Kasumi-1 (cell line): ENCODE data around the gene ADNP.
"Not testable (repeated sequence)": the region's sequence is repeated elsewhere in the genome, so short reads cannot be mapped to it uniquely, and the experiment has no call there.

Experiments
- DNase-seq, 2 experiments: peaks; one replicate each; lab custom pipeline; 2025; lab: John Stamatoyannopoulos, UW

The ADNP gene

DNA sequence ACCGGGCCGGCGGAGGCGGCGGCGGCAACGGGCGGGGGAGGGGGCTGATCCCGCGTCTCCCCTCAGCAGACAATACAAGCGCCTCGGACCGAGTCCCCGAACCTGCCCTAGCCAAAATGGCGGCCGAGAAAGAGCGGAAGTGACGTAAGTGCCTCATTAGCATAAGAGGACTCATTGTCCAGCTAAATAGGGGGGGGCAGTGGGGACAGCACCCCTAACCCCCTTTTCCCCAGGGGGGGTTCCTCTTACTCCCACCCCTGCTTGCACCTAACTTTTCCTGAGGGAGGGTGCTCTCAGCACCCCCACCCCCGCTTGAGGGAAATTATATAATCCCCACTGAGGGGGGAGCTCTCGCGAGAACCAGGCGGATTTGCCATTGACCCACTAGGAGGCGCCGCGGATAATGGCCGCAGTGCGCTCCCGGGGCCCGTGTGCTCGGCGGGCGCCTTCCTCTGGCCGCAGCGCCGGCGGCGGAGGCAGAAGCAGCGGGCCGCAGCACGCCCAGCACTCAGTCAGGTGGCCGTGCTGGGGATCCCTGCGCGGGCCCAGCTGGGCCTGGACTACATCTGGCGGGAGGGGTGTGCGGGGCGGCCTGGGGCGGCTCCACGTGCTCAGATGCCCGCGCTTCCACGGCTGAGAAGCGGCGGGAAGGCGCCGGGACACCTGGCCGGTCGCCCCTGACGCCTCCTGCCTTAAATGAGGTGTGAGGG, at the start of gene ADNP:
Gene ADNP (minus strand): TSS at position 132 of the 710 bp plus-strand sequence. CDS start 27,441 bp downstream, outside the sequence.
- peak; percentile 87 to 95 for DNase-seq

DNA sequence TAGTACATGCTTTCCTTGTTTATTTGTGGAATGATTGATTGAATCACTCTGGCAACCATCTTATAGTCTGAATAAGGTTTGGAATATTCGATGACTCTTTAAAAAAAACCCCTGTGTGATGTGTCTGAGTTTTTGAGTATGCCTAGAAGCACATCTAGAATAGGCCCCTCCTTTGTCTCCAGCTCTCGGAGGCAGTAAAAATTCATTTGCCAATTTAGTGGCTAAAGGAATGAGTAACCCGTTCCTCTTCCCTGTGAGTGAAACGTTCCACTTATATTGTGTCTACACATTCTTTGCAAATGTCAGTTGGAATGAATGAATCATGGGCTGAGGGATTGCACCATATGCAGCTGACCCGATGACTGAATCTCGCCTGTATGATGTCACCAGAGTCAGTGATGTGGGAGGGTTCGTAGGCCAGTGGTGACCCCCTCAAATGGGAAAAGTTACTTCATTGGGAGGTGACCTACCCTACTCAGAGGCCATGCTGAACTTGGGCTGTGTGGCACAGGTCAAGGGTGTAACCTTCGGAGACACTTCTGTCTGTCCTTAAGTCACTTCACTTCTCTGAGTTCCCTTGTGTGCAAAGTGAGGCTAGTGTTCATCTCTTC, 48.9 kb upstream of the ADNP start:
- no peak for DNase-seq

DNA sequence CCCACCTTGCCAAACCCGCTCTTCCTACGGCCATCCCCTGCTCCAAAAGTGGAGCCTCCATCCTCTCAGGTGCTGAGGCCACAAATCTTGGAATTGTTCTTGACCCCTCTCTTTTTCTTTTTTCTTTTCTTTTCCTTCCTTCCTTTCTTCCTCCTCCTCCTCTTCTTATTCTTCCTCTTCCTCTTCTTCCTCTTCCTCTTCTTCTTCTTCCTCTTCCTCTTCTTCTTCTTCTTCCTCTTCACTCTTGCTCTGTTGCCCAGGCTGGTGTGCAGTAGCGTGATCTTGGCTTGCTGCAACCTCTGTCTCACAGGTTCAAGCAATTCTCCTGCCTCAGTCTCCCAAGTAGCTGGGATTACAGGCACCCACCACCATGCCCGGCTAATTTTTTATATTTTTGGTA, 47.3 kb upstream of the ADNP start:
- not testable (repeated sequence) for DNase-seq

DNA sequence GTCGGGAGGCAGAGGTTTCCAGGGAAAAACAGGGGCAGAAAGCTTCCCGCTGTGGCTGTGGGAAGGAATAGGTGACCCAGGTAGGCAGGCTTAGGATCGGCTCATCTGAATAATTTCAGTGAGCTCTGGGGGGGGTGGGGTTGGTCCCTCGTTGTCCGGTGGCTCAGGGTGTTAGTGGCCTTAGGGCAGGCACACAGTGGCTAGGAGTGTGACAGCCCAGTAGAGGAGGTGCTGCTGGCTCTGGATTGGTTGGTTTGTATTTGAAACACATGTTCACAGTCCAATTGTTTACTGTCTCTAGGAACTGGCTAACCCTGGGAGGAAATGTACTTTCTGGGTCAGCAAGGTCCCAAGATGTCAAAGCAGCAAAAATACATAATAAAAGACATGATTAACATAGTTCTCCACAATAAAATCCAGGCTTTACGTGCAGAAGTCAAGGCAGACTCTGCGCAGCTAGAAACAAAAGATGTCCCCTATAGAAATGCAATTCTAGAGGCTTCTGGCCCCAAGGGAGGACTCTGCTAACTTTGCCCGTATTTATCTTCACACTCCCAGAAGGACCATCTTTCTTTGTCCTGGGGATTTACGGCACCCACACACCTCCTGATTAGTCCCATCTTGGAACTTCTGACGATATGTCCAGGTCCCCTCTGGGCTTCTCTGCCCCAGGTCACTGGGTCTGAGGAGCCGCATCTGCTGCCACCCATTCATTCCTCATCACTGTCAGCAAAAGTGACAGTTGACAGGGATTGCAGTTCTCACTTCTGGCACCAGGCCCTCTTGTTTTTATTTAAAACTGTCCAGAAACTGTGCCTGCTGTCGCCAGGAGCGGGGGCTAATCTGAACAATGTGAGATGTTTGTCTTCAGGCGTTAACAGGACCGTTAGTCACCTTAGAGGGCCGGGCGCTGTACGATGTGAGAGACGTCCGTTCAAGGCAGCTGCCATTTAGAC, 46.1 kb upstream of the ADNP start:
- no peak for DNase-seq

DNA sequence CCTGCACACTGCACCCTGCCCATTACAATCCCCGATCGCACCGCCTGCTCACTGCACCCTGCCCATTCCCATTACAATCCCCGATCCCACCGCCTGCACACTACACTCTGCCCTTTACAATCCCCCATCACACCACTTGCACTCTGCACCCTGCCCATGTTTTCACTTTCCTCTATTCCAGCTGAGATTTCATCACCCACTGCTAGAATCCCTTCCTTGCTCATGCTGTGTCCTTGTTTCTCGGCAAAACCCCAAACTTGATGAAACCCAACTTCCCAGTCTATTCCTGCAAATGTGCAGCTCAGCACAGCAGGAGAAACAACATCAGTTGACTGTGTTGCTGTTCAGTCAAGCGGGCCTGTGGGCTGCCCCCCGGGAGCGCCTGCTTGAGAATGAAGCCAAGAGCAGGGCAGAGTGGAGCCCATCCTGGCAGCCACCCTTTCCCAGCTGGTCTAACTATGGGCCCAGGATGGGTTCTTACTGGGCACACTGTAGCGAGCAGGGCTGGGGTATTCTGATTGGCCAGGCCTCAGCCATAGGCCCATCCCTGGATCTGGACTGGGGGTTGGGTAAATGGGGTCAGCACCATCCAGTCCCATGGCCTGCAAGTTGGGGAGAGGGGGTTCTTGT, 44.6 kb upstream of the ADNP start:
- DNase-seq = no peak

DNA sequence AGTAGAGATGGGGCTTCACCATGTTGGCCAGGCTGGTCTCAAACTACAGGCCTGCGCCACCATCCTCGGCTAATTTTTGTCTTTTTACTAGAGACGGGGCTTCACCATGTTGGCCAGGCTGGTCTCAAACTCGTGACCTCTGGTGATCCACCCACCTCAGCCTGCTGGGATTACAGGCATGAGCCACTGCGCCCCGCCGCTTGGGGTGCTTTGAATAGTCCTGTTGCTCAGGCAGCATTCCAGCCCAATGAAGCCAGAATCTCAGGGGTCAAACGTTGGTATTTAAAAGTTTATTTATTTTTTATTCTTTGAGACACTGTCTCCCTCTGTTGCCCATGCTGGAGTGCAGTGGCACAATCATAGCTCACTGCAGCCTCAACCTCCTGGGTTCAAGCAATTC, 38.7 kb upstream of the ADNP start:
- DNase-seq = no peak

DNA sequence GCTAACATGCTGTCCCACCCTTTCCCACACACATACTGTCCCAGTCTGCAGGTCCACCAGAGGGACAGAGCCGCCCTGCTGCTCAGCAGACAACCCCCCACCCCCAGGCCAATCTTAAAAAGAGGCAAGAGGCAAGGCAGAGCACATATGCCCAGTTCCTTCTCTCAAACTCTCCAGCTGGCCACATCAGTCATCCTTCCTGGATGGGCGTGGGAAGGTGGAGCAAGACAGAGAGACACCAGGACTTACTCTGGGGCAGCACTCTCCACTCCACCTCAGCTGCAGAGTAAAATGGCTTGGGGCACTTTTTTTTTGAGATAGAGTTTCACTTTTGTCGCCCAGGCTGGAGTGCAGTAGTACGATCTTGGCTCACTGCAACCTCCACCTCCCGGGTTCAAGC, 38.2 kb upstream of the ADNP start:
- no peak for DNase-seq

DNA sequence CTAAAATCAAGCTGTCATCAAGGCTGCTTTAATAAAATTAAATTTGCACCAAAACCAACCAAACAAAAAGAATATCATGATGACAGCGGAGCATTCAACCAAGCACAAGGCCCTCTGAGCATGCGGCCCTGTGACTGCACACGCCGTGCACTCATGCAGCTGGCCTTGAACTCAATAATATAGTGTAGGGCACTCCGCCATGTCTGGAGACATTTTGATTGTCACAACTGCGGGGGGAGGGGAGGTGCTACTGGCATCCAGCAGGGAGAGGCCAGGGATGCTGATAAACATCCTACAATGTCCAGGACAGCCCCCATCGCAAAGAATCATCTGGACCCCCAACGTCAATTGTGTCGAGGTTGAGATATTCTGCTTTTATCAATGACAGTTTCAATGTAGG, 37.1 kb upstream of the ADNP start:
- DNase-seq = no peak

DNA sequence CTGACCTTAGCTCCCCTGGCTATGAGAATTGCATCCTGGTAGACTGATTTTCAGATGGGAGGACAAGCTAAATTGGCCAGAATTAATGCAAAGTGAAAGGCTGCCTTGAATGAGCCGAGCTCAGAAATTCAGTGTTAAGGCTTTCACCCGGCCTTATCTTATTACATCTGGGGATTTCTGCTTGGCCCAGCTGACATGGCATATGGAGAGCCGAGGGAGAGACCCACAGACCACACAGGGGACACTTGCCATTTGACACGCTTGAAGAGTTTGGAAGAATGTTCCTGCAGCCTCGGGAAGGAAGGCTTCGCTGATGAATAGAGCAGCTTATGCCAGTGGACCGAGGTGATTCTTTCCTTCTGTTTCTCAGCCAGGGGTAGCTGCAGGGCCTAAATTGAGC, 36.3 kb upstream of the ADNP start:
- no peak for DNase-seq

DNA sequence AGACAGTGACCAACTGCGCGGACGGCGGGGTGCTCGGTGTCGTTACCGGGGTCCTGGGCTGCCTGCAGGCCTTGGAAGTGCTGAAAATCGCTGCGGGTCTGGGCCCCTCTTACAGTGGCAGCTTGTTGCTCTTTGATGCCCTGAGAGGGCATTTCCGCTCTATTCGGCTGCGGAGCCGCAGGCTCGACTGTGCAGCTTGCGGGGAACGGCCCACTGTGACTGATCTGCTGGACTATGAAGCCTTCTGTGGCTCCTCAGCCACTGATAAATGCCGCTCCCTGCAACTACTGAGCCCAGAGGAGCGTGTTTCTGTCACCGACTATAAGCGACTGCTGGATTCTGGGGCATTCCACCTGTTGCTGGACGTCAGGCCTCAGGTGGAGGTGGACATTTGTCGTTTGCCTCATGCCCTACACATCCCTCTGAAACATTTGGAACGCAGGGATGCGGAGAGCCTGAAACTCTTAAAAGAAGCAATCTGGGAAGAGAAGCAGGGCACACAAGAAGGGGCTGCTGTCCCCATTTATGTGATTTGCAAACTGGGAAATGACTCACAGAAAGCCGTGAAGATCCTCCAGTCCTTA, 28.4 kb upstream of the ADNP start:
- no peak for DNase-seq

DNA sequence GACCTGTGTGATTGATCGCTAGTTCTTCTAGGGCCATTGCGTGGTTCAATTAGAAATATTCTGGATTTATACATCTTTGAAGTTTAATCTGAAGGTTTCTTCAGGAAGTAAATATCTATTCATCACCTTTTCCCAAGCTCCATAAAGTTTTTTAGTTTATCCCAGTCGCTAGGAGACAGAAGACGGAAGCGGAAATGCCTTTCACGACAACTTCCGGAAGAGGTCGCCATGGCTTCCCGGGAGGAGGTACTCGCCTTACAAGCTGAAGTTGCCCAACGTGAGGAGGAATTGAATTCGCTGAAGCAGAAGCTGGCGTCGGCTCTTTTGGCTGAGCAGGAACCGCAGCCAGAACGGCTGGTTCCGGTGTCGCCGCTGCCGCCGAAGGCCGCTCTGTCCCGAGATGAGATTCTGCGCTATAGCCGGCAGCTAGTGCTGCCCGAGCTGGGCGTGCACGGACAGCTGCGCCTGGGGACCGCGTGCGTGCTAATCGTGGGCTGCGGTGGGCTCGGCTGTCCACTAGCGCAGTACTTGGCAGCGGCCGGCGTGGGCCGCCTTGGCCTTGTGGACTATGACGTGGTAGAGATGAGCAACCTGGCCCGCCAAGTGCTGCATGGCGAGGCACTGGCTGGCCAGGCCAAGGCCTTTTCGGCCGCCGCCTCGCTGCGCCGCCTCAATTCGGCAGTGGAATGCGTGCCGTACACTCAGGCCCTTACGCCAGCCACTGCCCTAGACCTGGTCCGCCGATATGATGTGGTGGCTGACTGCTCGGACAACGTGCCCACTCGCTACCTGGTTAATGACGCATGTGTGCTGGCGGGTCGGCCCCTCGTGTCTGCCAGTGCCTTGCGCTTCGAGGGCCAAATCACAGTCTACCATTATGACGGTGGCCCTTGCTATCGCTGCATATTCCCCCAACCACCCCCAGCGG, 27.6 kb upstream of the ADNP start, which contains the start of gene MOCS3:
Gene MOCS3 (plus strand): TSS at position 204 of the 928 bp plus-strand sequence. CDS start 25 bp downstream, at position 229.
- peak; percentile 95 to 96 for DNase-seq

DNA sequence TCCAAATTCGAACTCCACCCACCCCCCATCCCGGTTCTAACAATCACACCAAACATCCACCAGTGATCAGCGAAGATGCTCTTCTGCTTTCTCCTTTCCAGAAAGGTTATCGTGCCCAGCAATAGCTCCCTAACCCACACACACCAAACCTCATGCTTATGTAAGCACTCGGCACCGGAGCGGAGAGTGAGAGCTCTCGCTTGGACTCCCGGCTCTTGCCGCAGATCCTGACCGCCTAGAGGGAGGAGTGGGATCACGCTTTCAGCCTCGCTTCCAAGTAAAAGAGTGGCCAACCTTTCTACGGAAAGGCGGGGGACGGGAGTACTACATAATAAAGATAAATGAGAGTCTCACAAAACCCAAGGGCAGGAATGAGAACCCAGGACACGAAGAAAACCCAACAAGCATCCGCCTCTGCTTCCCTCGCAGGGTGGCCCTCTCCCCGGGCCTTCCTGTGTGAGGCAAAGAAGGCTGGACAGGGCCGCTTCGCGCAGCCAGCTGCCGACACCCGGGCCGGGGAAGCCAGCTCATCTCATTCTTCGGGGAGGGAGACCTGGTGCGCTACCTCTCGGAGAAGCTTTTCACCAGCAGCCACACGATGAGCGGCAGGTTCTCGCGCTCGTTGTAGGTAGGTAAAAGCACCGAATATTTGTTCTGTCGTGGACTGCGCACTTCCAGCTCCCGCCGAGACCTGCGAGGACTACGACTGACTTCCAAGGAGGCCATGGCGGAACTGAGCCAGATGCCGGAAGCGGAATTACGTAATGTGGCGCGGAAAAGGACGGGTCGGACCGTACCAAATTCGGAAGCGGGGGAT, 26.8 kb upstream of the ADNP start, which contains the start of gene DPM1:
Gene DPM1 (minus strand): TSS at position 735 of the 817 bp plus-strand sequence. CDS start 9 bp downstream, at position 726.
- DNase-seq = peak; percentile 93 to 96

DNA sequence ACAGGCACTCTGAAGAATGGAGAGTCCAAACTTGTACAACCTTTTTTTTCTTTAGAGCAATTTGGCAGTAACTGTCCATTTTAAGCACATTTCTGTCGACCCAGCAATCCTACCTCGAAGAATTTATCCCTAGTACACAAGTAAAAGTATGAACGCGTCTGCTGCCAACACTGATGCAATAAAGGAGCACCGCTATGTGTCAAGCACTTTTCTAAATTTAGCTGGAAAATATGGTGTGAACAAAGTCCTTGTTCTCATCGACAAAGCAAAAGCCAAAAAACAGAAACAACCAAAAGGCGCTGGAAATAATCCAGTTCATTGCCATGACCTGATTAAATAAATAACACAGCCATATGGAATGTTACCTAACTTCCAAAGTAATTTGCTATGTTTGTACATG, 26.0 kb upstream of the ADNP start:
- DNase-seq = peak in 1 of 2 experiments; percentile 14

DNA sequence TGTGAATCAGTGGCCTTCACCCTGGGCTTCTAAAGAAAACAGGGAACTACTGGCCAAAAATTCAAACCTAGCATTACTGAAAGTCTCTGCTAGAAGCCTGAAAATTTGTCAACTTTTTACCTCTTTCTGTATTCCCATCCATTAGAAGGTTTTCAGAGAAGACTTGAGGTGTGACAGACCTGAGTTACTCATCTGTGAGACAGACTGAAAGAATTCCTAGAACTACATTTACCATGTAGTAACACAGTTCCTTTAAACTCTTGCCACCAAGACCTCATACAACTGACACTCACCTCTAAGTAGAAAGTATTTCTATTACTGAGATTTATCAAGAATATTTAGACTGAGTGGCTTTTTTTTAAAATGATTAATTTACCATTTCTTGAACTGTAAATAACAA, 22.6 kb upstream of the ADNP start:
- DNase-seq = no peak

DNA sequence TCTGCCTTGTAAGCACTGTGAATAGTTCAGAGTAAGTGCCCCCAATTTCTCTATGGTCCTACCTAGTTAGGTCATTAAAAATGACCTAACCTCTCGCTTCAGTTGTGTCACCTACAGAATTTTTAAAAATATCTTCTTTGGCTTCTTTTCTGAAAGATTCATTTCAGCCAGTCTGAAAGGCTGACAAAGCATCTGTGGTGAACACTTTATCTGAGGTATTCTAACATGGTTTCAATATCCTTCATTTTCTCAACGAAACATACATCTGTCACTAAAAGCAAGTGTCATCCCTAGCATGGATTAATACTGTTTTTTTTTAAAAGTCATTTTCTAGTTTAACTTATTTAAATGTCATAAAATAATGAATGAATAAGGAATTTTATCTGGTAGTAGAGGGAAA, 22.0 kb upstream of the ADNP start:
- DNase-seq = no peak

DNA sequence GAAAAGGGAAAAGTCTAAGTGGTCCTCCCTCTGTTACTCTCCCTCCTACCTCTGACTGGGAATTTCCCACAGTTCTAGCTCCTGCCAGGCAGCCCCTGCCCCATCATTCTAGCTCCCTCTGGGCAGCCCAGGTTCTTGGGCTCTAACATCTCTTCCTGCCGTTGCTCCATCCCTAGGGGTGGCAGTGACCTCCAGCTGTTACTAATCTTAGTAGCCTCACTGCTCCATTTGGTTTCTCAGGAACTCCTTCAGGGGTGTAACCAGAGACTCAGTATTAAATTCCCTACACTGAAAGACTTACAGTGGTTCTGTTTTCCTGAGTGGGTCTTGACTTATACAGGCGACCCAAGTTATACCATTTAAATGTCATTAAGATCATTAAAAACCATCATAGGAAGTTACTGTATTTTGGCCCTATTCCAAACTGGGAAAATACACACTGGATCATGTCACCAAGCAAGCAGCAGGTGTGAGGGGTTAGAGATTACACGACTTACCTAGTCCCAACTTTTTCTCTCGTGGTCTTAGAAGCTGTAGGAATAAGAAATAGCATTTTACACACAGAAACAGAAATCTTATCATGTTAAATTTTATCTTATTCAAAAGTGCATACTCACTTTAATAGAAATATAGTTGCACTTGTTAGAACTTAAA, 17.0 kb upstream of the ADNP start:
- DNase-seq = no peak

DNA sequence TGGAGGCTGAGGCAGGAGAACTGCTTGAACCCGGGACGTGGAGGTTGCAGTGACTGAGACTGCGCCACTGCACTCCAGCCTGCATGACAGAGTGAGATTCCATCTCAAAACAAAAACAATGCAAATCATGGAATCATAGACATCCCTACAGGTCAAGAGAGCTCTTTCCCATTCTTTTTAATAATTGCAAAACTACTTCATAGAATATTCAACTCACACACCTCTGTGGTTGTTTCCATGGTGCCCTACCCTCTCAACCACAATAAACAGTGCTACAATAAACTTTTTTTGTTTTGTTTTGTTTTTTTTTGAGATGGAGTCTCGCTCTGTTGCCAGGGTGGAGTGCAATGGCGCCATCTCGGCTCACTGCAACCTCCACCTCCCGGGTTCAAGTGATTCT, 11.8 kb upstream of the ADNP start:
- no peak for DNase-seq

DNA sequence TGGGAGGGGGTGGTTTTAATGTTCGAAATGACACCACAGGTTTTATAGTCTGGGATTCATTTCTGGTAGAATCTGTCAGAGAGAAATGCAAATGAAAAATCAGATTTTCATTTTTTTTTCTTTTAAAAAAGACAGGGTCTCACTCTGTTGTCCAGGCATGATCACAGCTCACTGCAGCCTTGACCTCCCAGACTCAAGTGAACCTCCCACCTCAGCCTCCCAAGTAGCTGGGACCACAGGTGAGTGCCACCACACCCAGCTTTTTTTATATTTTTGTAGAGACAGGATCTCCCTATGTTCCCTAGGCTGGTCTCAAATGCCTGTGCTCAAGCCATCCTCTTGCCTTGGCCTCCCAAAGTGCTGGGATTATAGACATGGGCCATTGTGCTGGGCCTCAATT, 2.4 kb upstream of the ADNP start:
- DNase-seq = no peak

DNA sequence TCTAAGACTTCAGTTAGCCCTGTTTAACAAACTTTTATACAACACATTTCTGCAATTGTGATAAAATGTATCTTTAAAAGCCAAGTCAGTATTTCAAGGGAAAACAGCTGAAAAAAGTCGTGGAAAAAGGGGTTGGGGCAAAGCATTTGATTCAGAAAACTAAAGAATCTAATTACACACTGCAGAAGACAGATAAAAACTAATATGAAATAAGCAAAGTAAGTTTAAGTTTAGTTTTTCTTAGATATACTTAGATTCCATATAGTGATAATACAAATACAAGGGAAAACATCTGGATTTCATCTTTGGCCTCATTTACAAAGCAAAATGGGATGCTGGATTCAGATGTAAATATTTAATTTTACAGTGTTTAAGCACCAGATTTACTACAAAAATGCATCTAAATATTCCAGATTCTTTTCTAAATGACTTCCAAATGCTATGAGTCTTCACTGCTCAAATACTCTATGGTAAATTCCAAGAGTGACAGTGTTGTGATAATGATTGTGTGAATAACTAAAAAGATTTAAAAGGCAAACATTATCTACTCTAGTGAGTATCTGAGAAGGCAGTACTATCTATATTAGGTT, 1.5 kb upstream of the ADNP start:
- DNase-seq = no peak
